WTC11 (cell line): Measurements from ENCODE around the gene IFI27L2.

Experiments used
- CTCF ChIP-seq: fragments of 200-600 bp; IDR thresholded peaks from 2 replicates; pipeline ENCODE4 v1.8.0; 2022; ENCODE audit warnings: antibody characterized with exemption
- E2F5 ChIP-seq: sonication (generic); formaldehyde crosslinking; IDR thresholded peaks from 2 replicates; pipeline ENCODE4 v1.8.1; 2022; ENCODE audit warnings: mild to moderate bottlenecking, moderate library complexity, missing genetic modification reagents
- ERG ChIP-seq: fragments of 250-450 bp; sonication (Bioruptor Pico); IDR thresholded peaks from 2 replicates; pipeline ENCODE4 v1.8.0; 2021; ENCODE audit warnings: mild to moderate bottlenecking
- ETV6 ChIP-seq: sonication (generic); formaldehyde crosslinking; IDR thresholded peaks from 2 replicates; pipeline ENCODE4 v1.8.1; 2022; ENCODE audit warnings: mild to moderate bottlenecking, missing genetic modification reagents
- MXD4 ChIP-seq: fragments of 250-450 bp; sonication (Bioruptor Pico); IDR thresholded peaks from 2 replicates; pipeline ENCODE4 v1.8.0; 2021; ENCODE audit warnings: mild to moderate bottlenecking, moderate library complexity, borderline replicate concordance
- NR2C2 ChIP-seq: sonication (generic); formaldehyde crosslinking; IDR thresholded peaks from 2 replicates; pipeline ENCODE4 v1.8.0; 2022; ENCODE audit warnings: mild to moderate bottlenecking, missing genetic modification reagents

- TF ChIP-seq ETV6, result no peak
- no peak for TF ChIP-seq NR2C2
- no peak for TF ChIP-seq E2F5
- no peak for TF ChIP-seq MXD4
- no peak for TF ChIP-seq ERG (CRISPR knock-in tag)
- no peak for TF ChIP-seq CTCF
Observed at GRCh38 chr14:94142247-94142646, 12.8 kb upstream of the IFI27L2 start.
